RPMI7951 (cell line): ENCODE data around the gene SYNE3. TPM values are rescaled to one million over a fixed set of nuclear protein-coding genes. Genes with fewer than 3 reads are reported as not detected.

Experiments
- DNase-seq: peaks from one replicate; pipeline ENCODE4 v3.0.0-alpha.2; 2012; ENCODE audit warnings: low read depth
- total RNA-seq: library from RNA; depleted of rRNA; stranded (reverse); fragments of >200 nt; shearing (Covaris generic); gene quantifications from 2 replicates; pipeline ENCODE4 v1.2.3, GENCODE V29; 2014; rRNA removed

The SYNE3 gene
- 6.0 and 6.2 TPM in 2 replicates for total RNA-seq

GRCh38 chr14:95516554-95517181, at the start of gene SYNE3:
SYNE3 (minus strand) TSS chr14:95516650; CDS start chr14:95475821, 40,829 bp downstream.
- peak; percentile 60 for DNase-seq

GRCh38 chr14:95564060-95564459, 47.6 kb upstream of the SYNE3 start:
- peak; percentile 54 for DNase-seq

GRCh38 chr14:95562892-95563685, 46.6 kb upstream of the SYNE3 start:
- DNase-seq: peak; percentile 64

- DNase-seq: peak; percentile 72
Measured at GRCh38 chr14:95561001-95561412, 44.6 kb upstream of the SYNE3 start.

- no peak for DNase-seq
Measured at GRCh38 chr14:95559203-95559602, 42.8 kb upstream of the SYNE3 start.

- no peak for DNase-seq
Measured at GRCh38 chr14:95557832-95558231, 41.4 kb upstream of the SYNE3 start.

- DNase-seq: no peak
Measured at GRCh38 chr14:95557291-95557690, 40.8 kb upstream of the SYNE3 start.

GRCh38 chr14:95555053-95555452, 38.6 kb upstream of the SYNE3 start:
- DNase-seq: no peak

GRCh38 chr14:95553141-95553540, 36.7 kb upstream of the SYNE3 start:
- DNase-seq: no peak

GRCh38 chr14:95551435-95551834, 35.0 kb upstream of the SYNE3 start:
- no peak for DNase-seq

- DNase-seq: no peak
Measured at GRCh38 chr14:95549656-95550585, 33.5 kb upstream of the SYNE3 start.

- no peak for DNase-seq
Measured at GRCh38 chr14:95548328-95548929, 32.0 kb upstream of the SYNE3 start.

- peak; percentile 75 for DNase-seq
Measured at GRCh38 chr14:95547626-95548327, 31.3 kb upstream of the SYNE3 start.

GRCh38 chr14:95547272-95547625, 30.8 kb upstream of the SYNE3 start:
- no peak for DNase-seq

GRCh38 chr14:95545515-95546168, 29.2 kb upstream of the SYNE3 start:
- peak; percentile 88 for DNase-seq

GRCh38 chr14:95544588-95544987, 28.1 kb upstream of the SYNE3 start:
- peak; percentile 71 for DNase-seq

GRCh38 chr14:95543021-95543420, 26.6 kb upstream of the SYNE3 start:
- no peak for DNase-seq

- DNase-seq: no peak
Measured at GRCh38 chr14:95541932-95542930, 25.8 kb upstream of the SYNE3 start.

- no peak for DNase-seq
Measured at GRCh38 chr14:95541346-95541745, 24.9 kb upstream of the SYNE3 start.
